ELF-1 (cell line): ENCODE measurements around the gene RHCG.

ENCODE experiments used
- DNase-seq: peaks from one replicate; pipeline ENCODE4 v3.0.0-alpha.2; 2016; ENCODE audit warnings: low read depth, low spot score

Gene RHCG

DNA sequence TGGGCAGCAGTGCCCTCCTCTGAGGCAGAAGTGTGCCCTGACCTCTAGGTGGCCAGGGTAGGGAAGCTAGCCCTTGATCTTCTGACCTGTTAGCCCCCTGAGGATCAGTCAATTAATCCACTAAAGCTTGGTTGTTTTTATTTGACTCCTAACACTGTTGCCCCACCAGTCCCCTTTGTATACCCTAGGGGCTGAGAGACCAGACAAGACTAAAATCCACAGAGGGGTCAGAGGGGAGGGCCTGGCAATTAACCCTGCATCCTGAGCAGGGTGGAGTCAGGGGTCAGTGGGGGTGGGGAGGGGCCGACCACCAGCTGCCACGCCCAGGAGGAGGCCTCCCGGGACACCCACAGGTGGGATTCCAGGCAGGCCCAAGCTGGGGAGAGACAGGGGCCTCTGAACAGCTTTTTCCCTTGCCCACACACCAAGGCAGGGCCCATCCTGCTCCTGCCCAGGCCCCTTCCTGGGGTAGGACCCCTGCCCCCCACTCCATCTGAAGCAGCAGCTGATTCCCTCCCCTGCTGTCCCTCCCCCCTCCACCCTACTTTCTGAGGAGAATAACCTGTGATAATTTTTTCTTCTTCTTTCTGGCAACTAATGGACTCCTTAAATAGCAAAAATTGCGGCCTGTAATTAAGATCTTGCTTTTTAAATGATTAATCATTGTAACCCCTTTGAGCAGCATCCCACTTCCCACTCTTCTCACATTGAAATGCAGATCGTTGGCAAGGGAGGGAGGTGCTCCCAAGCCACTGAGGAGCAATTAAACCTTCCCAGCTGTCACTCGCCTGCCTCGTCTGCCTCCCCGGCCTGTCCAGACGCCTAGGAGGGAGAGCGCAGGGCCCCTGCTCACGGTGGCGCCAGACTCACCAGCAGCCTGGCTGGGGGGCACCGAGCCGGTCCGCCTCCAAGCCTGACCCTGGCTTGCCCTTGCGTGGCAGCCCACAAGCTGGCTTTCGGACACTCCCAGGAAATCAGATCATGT is 51.9 kb downstream of the RHCG start:
- peak; percentile 76 for DNase-seq

DNA sequence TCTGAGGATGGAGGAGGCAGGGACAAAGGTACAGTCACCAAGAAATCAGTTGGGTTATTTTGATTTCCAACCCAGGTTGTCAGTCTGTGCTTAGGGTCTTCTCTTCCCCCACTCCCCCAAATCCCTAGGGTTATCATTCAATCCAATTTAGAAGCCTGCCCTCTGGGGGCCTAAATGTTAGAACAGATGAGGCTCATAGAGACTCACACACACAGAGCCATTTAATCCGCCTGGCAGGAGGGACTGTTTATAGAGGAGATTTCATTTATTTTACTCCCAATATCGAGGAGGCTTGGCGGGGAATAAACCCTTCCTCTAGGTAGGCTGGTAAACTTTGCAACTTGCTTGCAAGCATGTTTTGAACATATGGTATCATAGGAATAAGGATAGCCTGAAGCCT is 52.8 kb downstream of the RHCG start:
- DNase-seq: no peak

DNA sequence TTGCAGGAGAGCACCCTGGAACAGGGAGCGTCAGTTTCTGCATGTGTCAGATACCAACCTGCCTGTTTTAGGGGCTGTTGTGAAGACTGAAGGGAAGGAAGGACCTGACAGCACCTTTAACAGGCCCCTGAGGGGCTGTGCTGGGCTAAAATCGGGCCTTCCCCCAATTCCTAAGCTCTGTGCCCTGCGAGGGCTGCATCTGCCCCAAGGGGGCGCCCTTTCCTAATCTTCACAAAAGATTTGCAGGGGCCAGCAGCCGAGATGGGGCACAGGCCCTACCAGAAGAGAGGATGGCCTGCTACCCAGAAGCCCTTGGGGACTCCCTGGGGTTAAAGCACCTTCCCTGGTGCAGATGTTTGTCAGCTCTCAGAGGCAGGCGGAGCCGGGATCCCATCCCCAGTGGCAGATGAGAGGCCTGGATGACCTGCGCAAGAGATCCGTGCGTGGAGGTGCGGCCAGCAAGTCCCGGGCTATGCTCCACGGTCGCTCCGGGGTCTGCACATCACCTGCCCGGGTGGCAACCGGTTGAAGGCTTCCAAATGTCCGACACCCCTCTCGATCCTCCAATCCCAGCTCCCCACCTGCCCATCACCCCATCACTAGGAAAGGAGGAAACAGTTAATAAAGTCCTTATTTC is 53.6 kb downstream of the RHCG start:
- DNase-seq: peak; percentile 88

DNA sequence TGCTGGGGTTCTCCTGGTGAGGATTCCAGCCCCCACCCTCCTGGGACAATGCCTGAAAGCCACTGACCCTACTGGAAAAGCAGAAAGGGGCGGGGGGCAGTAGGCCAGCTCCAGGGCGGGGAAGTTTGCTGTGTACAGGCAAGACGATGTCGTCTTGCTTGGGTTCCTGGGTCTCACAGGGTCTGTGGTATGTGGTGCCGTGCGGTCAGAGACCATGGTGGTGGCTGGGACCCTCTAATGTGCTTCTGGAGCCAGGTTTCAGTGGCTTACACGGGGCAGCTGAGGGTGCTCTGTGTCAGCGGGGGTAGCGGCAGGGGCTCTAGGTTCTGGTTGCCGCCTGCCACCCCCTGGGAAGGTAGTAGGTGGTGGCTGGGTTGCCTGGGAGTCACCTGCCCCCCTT is 54.2 kb downstream of the RHCG start:
- no peak for DNase-seq

DNA sequence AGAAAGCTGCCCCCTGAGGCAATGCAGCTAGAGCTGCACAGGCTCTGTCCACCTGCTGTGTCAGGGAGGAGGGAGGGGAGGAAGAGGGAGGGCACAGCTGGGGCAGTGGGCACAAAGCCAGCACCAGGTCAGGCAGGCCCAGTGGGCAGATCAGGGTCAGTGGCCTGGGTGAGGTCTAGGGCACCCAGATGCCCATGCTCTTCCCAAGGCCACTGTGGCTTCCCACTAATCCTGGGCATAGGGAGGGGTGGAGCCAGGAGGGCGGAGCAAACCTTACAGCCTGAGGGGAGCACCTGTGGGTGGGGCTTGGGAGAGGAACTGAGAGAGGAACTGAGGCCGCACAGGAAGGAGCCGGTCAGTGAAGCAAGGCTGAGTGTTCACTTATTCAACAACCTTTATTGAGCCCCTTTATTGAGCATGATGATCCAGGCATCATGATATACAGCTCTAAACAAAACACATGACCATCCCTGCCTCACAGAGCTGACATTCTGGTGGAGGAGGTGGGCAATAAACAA is 55.0 kb downstream of the RHCG start:
- DNase-seq: no peak

DNA sequence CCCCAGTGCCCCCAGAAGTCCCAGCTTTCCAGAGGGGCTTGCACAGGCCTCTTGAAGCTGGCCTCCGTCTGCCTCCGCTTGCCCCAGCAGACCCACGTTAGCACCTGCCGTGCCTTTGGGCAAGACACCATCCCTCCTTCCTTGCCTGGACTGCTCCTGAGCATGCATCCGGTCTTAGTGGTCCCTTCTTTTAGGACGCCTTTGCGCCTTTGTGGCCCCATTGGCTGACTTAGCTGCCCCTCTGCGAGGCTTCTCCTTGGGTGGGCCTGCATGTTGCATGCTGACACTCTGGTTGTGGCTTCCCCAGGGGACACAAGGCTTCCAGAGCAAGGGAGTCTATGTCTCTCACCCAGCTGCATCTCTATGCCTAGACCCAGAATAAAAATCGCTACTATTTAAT is 56.6 kb downstream of the RHCG start:
- DNase-seq: no peak

DNA sequence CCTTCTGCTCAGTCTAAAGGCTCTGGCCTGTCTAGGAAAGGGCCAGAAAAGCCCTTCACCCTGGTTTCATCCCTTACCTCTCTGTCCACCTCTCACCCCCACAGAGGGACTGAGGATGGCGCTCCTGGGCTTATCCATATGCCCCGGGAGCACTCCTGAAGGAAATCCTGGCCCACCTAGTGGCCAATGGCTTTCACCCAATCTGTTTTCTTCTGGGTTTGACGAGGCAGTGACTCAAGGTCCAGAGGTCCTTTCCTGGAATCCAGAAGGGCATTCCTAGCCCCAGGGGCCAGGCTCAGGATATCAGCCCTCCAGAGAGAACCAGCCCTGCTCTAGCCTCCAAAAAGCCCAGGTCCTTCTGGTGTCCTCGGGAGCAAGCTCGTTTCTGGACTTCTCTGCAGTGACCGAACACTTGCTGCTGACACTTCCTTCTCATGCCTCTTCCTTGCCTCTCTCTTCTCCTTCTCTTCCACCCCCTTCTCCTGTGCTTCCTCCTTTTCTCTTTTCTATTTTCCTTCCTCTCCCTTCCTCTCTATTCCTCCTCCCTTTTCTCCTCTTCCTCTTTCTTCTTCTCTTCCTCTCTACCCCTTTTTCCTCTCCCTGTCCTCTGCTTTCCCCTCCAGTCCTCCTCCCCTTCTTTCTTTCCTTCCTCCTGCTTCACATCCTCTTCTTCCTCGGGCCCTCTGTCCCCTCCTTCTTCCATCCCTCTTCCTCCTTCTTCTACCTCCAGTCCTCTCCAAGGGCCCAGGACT is 59.6 kb downstream of the RHCG start:
- DNase-seq: peak; percentile 64

DNA sequence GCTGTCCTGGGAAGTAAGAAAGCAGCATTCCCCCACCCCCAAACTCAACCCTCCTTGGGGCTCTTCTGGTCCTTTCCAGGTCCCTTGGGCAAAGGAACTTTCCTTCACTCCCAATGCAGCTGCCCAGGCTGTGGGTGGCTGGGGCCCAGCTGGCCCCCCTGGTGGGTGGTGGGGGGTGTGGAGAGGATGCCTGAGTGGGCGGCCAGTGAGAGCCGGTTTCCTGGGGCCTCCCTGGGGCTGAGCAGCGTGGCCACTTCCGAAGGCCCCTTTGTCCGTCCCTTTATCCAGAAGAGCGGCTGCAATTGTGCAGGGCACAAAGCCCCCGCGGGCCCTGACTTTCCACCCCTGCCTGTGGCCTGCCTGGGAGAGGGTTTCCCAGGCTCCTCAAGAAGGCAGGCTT is 61.0 kb downstream of the RHCG start:
- no peak for DNase-seq

DNA sequence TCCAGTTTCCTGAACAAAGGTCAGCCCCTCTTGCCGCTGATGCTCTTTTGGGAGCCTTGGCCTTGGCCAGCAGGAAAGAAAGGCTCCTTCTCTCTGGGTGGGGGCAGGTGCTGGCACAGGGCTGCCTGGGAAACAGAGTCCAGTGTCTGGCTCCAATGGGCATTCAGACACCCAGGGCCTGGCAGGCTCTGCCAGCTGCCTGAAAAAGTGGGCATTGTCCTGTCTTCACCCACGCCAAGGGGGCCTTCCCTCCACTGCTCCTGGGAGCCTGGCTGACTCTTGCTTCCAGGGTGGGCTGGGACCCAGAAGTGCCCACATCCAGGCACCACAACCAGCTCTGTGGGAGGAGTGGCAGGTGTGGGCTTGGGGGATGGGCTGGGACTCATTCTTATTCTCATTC is 62.7 kb downstream of the RHCG start:
- no peak for DNase-seq

DNA sequence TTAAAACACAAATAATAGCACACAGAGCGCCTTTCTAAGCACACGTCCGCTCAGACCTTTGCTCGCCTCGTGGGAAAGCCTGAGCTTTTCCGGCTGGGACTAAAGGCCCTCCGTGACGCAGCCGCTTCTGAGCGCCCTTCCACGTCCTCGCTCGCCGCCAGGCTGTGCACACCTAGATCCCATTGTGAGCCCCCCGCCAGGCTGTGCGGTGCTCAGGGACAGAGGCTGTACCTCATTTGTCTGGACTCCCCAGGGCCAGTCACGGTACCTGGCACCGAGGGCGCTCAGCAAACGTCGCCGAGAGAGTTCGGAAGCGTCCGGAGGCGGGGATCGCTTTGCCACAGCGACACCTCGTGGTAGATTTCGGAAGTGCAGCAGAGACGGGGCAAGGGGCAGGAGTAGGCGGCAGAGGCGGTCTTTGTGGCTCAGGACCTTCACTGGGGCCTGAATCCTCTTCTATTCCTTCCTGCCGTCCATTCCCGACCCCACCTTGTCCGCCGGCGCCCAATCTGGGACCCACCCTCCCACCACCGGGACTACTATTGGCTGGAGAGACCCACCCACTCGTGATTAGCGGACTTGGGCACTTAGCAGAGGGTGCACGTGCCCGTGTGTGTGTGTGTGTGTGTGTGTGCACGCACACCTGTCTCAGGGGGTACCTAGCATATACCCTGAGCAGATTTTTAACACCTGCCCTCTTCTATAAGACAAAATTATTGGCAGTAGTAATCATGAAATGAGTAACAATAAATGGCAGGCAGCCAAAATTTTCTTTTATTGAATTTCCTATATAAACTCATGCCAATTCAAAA is 65.6 kb downstream of the RHCG start:
- peak; percentile 90 for DNase-seq

DNA sequence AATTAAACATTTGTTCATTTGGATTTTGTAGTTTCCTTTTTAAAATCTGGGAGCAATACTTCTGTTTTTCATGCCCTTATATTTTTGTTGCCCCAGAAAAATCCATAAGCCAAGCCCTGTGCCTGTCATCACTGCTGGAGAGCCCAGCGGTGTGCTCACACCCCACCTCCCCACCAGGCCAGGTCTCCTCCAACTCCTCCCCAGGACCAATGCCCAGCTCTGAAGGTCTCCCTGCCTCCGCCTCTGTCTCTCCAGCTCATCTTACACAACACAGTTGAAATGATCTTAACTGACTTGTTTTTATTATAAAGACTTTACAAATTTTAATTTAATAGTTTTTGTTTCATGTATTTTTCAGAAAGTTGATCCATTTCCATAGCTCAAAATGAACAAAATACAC is 66.4 kb downstream of the RHCG start:
- no peak for DNase-seq

DNA sequence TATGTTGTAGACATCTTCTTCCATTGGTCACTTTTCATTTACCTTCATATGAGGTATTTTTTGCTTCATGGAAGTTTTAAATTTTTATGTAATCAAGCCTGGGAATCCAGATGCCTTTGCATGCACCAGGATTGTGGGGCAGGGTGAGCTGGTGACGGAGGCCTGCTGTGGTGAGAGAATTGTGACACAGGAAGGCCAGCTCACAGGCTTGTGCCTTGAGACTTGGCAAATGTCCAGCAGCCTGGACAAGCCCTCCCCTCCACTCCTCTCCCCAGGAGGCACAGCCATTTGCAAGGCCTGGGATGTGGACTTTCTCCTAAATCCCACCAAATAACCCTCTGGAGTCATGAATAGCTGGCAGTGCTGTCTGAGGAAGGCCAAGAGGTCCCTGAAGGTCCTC is 67.4 kb downstream of the RHCG start:
- no peak for DNase-seq

DNA sequence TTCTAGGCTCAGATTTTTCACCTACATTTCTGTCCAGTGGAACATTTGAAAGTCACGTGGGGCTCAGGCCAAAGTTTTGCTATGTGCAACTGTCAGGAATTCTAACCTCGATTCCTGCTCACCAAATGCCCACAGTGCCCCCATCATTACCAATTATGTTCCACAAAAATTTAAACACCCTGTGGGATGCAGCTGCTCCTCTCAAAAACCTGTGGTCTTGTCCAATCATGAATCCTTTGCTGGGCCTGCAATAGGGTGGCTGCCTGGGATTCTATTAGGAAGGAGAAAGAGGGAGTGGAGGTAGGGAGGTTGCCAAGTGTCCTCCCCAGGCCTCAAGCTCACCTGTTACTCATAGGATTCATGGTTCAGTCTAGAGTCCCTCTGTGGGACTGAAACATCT is 68.1 kb downstream of the RHCG start:
- DNase-seq: no peak

DNA sequence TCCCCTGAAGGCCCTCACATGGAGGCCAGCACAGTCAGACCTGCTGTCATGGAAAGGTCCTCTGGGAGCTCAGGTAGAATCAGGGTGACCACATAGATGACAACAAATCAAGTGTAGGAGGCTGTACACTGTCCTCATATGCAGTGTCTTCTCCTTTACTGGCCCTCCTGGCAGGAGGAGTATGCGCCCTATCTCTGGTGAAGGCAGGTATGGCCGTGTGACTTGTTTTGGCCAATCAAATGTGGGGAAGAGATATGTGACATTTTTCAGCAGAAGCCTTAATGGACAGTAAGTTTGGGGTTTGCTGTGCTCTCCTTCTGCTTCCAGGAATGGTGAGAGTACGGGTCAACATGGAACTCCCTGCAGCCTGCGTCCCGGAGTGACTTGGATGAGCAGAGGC is 69.9 kb downstream of the RHCG start:
- DNase-seq: no peak

DNA sequence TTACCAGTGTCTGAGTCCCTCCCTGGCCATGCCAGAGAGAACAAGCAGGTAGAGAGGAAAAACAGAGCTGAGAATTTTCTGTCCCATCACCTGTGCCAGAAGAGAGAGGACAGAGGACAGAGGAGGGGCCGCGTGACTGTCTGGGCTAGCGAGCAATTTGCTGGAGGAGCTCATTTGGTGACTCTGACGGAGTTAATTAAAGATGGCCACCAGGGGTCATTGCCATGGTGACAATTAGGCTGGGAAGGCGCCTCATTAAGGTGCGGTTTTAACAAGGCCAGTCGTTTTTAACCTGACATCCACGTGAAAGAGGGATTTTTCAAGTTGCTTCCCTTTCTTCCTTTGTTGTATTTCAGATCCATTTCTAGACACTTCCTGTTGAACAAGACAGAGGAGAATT is 72.4 kb downstream of the RHCG start:
- DNase-seq: no peak
